NCI-H2196 (cell line): ENCODE measurements around the gene BRME1.
"Not testable (repeated sequence)": the region's sequence is repeated elsewhere in the genome, so short reads cannot be mapped to it uniquely, and the experiment has no call there.

Experiments
- DNase-seq: peaks from one replicate; lab custom pipeline; 2025; ENCODE audit not compliant: unreplicated experiment; lab: John Stamatoyannopoulos, UW

Gene BRME1

GRCh38 chr19:13868663-13869062 is 37.3 kb downstream of the BRME1 start:
- no peak for DNase-seq

- DNase-seq, result no peak
Measured at GRCh38 chr19:13866463-13867046, 39.4 kb downstream of the BRME1 start.

GRCh38 chr19:13865571-13866462 is 40.1 kb downstream of the BRME1 start:
- DNase-seq, result peak; percentile 23

- DNase-seq, result no peak
Measured at GRCh38 chr19:13864667-13865570, 41.0 kb downstream of the BRME1 start.

- DNase-seq, result no peak
Measured at GRCh38 chr19:13864046-13864666, 41.8 kb downstream of the BRME1 start.

GRCh38 chr19:13861714-13862531 is 44.0 kb downstream of the BRME1 start:
- peak; percentile 87 for DNase-seq

- DNase-seq, result no peak
Measured at GRCh38 chr19:13861392-13861713, 44.6 kb downstream of the BRME1 start.

GRCh38 chr19:13860679-13861391 is 45.1 kb downstream of the BRME1 start:
- DNase-seq, result no peak

GRCh38 chr19:13859361-13859880 is 46.5 kb downstream of the BRME1 start:
- no peak for DNase-seq

GRCh38 chr19:13856497-13856896 is 49.4 kb downstream of the BRME1 start:
- no peak for DNase-seq

- DNase-seq, result not testable (repeated sequence)
Measured at GRCh38 chr19:13852171-13852707, 53.7 kb downstream of the BRME1 start.

- not testable (repeated sequence) for DNase-seq
Measured at GRCh38 chr19:13851734-13852114, 54.2 kb downstream of the BRME1 start.

GRCh38 chr19:13850910-13851733 is 54.8 kb downstream of the BRME1 start:
- peak; percentile 72 for DNase-seq

GRCh38 chr19:13849991-13850909 is 55.7 kb downstream of the BRME1 start:
- peak; percentile 90 for DNase-seq

- DNase-seq, result no peak
Measured at GRCh38 chr19:13848798-13849676, 56.9 kb downstream of the BRME1 start.

- no peak for DNase-seq
Measured at GRCh38 chr19:13848340-13848677, 57.6 kb downstream of the BRME1 start.
